ENCODE data around the gene RPS6KA2. TPM values are rescaled to one million over a fixed set of nuclear protein-coding genes. Genes with fewer than 3 reads are reported as not detected.
"Not testable (repeated sequence)": the region's sequence is repeated elsewhere in the genome, so short reads cannot be mapped to it uniquely, and the experiment has no call there.

RPS6KA2 gene
- total RNA-seq, 2 donors from 2014 or later, result 7.8 to 13.6 TPM

GRCh38 chr6:166386111-166386510 lies 240.9 kb downstream of the RPS6KA2 start:
- H3K9me3 ChIP-seq, result no peaks in the 10 kb centered on the region
- no peak overlapping the region for H3K27ac ChIP-seq
- DNase-seq, result no peak
- H3K4me1 ChIP-seq, result peaks cover 3% of the 10 kb centered on the region
- H3K27me3 ChIP-seq, result no peaks in the 10 kb centered on the region
- H3K36me3 ChIP-seq, result no peaks in the 10 kb centered on the region
- intact Hi-C loops (cut with DNase I), result no loop called here
- no peak overlapping the region for H3K4me3 ChIP-seq
- H3K9ac ChIP-seq (ENCODE audit: low read depth in 2 of 2, low read length in 2 of 2), result no peak overlapping the region
- no peak for TF ChIP-seq CTCF (IDR thresholded peaks at IDR 0.05)

GRCh38 chr6:166383802-166384363 lies 243.2 kb downstream of the RPS6KA2 start:
- TF ChIP-seq CTCF (IDR thresholded peaks at IDR 0.05), result peak; percentile 33
- peak; percentile 50 for DNase-seq
- H3K4me1 ChIP-seq; H3K36me3 ChIP-seq; H3K27me3 ChIP-seq; intact Hi-C loops (cut with DNase I); H3K9me3 ChIP-seq: not testable (repeated sequence)
- H3K9ac ChIP-seq (ENCODE audit: low read depth in 2 of 2, low read length in 2 of 2), result peak overlapping the region; percentile 78 to 100
- H3K4me3 ChIP-seq, result peak overlapping the region; percentile 95
- H3K27ac ChIP-seq, result peak overlapping the region; percentile 98

- no peaks in the 10 kb centered on the region for H3K36me3 ChIP-seq
- H3K4me3 ChIP-seq, result peak within 1 kb of the TSS; percentile 95
- H3K27ac ChIP-seq, result peak within 1 kb of the TSS; percentile 98
- H3K4me1 ChIP-seq, result peaks cover 3% of the 10 kb centered on the region
- H3K9ac ChIP-seq (ENCODE audit: low read depth in 2 of 2, low read length in 2 of 2), result peak within 1 kb of the TSS; percentile 98 to 100
- peak; percentile 97 for DNase-seq
- no peaks in the 10 kb centered on the region for H3K9me3 ChIP-seq
- intact Hi-C loops (cut with DNase I), result no loop called here
- no peak for TF ChIP-seq CTCF (IDR thresholded peaks at IDR 0.05)
- H3K27me3 ChIP-seq, result no peaks in the 10 kb centered on the region
Observed at GRCh38 chr6:166382933-166383801, 243.9 kb downstream of the RPS6KA2 start, which contains the start of gene MPC1. Gene MPC1, minus strand, starts transcription at chr6:166382940. Its CDS starts 64 bp downstream, at chr6:166382876.

- H3K9ac ChIP-seq (ENCODE audit: low read depth in 2 of 2, low read length in 2 of 2), result peak overlapping the region; percentile 98 to 100
- no peak for TF ChIP-seq CTCF (IDR thresholded peaks at IDR 0.05)
- H3K9me3 ChIP-seq, result no peaks in the 10 kb centered on the region
- H3K27me3 ChIP-seq, result no peaks in the 10 kb centered on the region
- DNase-seq, result peak; percentile 39
- intact Hi-C loops (cut with DNase I), result no loop called here
- peak overlapping the region; percentile 98 for H3K27ac ChIP-seq
- H3K36me3 ChIP-seq, result no peaks in the 10 kb centered on the region
- H3K4me1 ChIP-seq, result peaks cover 3% of the 10 kb centered on the region
- H3K4me3 ChIP-seq, result peak overlapping the region; percentile 95
Observed at GRCh38 chr6:166382500-166382932, 244.5 kb downstream of the RPS6KA2 start.

GRCh38 chr6:166381733-166382499 lies 245.1 kb downstream of the RPS6KA2 start:
- DNase-seq, result peak; percentile 93
- Histone ChIP-seq H3K9ac (ENCODE audit: low read depth in 2 of 2, low read length in 2 of 2) (peak overlapping the region; percentile 98 to 100), H3K4me1 (peaks cover 3% of the 10 kb centered on the region), H3K9me3 (no peaks in the 10 kb centered on the region), H3K27ac (peak overlapping the region; percentile 98), H3K36me3 (no peaks in the 10 kb centered on the region), H3K4me3 (peak overlapping the region; percentile 95), H3K27me3 (no peaks in the 10 kb centered on the region)
- TF ChIP-seq CTCF (IDR thresholded peaks at IDR 0.05), result peak; percentile 91
- intact Hi-C loops (cut with DNase I), result no loop called here

Measured in colonic mucosa (tissue), 4 donors.